HG03442 (cell line): ENCODE results near the gene PMP22.

Source experiments
- ATAC-seq: cut with Tn5 transposase; IDR thresholded peaks from one replicate; pipeline ENCODE4 v1.9.1; 2021; ENCODE audit warnings: mild to moderate bottlenecking, moderate library complexity; ENCODE audit not compliant: unreplicated experiment

The PMP22 gene

DNA sequence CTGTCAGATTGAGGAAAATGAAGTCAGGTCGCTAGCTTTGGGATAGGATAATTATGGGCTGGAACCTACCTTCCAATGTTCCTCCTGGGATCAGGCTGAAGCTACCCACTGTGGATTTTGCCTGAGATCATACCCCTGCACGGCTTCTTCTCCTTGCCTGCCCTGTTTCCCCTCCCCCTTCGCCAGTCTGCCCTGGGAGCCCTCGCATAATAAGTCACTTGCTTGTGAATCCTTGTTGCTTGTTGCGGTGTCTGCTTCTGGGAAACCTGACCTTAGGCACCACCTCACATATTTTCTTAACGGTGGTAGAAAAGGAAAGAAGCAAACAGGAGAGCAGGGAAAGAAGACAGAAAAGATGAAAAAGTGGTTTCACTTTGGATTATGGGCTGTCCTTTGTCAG is 13.3 kb upstream of the PMP22 start:
- ATAC-seq, result no peak

DNA sequence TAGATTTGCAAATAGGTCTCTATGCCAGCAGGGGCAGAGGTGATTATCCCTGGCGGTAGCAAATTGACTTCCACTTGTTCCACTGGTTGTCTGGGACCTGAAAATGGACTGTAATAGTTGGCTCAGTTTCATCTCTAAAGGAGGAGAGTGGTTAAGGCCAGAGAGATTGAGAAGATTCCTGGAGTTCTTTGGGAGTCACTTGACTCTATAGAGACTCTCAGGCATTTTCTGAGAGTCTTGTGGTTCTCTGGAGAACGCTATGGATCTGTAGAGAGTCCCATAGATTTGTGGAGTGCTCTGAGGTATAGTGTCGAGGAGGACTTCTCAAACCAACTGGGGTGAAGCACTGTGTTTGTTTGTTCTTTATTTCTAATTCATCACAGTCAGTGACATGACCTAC is 8.9 kb upstream of the PMP22 start:
- no peak for ATAC-seq

DNA sequence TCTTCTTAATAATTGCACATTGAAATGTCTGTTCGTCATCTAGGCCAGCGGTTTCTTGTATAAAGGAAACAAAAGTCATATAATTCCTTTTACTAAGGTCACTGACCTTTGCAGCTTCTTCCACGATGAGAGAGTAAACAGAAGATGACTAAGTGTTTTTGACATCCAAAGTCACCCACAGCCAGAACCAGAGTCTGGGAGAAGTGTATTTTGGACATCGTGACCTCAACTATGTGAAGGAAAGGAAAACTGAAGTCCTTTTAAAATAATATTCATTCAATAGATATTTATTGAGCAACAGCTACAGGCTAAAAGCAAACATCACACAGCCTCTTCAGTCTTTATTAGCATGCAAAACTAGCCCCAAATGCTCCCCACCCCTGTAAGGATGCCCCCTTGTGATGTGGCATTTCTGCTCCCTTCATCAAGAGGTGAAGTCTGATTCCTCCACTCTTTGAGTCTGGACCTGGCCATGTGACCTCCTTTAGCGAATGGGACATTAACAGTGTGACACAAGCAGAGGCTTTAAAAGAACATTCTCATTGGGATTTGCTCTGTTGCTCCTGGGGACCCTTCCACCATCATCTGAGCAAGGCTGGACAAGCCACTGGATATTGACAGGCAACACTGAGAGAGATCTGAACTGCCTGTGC is 8.1 kb upstream of the PMP22 start:
- no peak for ATAC-seq

DNA sequence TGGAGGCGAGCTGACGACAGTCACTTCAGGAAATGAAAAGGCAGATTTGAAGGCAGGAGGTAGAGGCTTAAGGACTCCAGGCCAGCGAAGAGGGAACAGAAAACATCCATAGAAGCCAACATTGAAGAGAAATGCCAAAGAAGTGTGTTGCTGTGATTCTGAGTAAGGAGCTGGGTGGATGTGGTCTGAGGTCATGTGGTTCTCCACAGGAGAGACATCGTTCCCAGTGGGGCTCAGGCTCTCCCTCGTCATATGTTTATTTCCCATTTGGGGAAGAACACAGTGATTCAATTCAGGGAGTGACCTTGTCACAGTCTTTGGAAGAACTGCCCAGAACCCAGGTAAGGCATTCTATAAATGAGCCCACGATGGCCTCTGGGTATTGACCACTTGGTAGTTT is 6.6 kb upstream of the PMP22 start:
- ATAC-seq, result no peak

DNA sequence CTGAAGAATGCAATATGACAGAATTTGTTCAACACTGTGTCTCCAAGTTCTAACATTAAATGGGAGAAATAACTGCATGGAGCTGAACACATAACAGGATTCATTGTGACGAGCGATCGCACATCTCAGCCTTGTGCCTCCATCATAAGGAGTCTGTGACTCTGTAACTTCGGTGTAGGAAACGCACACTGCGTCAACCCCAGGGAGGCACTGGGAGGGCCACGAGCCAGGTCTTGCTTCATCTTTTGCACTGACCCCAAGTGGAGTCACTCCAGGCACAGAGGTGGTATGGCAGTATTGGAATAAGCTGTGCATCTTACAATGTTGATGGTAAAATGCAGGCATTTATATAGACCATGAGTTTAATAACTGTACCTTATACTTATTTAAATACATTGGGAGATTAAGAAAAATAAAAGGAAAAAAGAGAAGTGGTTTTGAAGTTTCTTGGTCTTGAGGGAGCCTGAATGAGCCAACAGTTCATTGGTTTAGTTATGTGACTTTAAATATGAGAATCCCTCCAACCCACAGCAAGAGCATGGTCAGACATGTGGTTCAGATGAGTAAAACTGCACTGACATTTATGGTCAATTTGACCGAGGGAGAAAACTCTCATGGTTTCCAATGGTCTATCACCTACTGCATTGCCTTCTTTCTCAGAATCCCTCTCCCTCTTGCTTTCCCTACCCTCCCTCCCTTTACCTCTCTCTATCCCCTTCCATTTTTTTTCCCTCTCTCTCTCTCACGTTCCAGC is 5.7 kb upstream of the PMP22 start:
- ATAC-seq, result no peak

DNA sequence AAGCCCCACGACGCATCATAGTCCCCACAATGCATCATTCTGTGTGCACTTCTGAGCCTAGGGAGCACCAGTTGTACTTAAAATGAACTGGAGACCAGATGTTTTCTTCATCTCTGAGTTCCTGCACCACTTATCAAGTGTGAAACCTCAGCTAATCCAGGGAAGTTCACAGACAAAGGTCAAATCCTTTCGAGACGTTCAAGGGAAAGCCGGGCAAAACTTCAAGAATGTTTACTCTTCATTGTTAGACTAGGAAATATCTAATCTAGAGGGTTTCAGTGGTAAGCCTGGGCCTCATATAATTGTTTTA is 4.6 kb upstream of the PMP22 start:
- ATAC-seq, result no peak

DNA sequence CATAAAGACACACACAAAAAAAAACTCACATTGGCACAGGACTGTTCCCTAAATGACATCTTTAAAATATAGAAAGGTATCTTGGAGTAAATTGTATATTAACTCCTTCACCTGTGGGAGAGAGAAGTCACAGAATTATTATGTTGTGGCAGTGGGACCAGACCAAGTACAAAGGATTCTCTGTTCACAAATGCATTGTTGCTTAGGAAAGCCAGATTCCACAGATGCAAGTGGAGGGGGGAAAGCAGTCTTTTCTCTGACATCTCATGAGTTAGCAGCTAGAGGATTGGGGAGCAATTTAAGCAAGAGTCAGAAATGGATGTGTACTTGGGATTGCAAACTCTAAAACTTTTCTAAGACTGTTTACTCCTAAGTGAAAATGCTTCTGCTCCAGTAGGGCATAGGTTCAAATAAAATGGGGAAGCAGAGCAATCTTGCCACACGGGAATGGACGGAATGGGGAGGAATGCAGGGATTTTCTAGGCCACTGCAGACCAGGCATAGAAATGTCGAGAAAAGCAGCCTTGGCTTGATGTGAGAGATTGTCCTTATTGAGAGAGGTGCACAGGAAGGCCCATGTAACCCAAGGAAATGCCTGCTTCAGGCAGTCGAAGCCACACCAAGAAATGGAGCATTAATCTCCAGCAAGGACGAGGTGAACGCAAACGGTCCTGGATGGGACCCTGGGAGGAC is 4.1 kb upstream of the PMP22 start:
- ATAC-seq, result no peak

DNA sequence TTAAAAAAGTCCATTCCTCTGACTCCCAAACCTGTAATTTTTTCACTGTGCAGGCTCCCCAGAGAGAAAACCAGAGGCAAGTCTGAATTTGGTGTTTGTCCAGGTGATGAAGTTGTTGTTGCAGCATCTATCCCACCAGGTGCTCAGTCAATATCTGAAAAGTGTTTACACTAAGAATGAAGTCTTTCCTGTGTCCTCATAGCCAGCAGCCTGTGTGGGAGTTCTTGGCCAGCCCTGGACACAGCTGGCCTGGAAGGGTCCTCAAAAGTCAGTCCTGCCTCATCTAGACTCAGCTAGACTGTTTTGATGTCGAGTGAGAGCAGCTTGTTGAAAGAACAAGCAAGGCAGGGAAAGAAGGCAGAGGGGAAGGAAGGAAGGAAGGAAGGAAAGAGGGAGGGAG is 3.3 kb upstream of the PMP22 start:
- no peak for ATAC-seq

DNA sequence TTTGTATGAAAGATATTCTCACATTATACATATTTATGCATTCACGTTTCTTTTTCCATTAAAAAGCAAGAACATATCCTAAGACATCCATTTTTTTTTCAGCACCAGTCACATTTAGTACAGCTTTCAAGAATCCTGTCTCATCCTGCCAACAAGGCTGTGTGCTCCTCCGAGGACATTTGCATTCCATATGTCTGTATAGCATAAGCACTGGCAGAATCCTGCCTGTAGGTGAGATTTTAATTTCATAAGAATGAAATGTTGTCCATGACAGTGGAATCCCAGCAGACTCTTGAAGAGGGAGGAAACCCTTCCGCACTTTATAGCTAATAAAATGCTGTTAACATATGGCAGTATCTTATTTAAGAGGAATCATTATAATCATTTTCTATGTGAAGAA is 2.9 kb upstream of the PMP22 start:
- no peak for ATAC-seq

DNA sequence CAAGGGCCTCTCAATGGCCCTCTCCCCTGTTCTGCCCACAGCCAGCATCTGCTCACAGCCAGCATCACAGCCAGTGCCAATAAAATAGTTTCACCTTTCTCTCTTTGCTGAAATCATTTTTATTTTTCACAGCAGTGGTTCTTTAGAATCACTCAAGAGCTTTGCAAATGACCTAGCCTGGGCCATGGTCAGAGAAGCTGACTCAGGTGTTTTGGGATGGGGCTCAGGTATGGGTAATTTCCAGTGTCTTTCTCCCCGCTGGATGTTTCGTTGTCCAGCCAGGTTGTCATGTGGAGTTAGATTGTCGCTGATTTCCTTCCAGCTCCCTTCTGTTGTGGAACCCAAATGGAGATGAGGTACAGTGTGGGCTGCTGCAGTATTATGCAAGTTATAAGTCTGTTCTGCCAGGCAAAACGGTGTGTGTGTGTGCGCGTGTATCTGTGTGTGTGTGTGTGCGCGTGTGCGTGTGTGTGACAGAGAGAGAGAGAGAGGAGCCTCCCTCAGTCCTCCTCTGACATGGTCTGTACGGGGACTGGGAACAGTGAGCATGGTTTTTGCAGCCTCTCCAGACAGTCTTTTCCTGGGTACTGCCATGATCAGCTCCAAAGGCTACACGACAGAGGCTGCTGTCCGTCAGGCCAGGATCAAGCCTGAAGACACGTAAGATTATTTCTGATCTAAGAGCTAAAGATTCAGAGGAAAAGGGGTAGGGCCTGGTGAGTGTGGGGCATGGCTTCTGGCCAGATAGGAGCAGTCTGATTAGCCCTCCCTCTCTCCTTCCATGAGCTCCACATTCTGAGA is 1.4 kb upstream of the PMP22 start:
- ATAC-seq, result no peak

DNA sequence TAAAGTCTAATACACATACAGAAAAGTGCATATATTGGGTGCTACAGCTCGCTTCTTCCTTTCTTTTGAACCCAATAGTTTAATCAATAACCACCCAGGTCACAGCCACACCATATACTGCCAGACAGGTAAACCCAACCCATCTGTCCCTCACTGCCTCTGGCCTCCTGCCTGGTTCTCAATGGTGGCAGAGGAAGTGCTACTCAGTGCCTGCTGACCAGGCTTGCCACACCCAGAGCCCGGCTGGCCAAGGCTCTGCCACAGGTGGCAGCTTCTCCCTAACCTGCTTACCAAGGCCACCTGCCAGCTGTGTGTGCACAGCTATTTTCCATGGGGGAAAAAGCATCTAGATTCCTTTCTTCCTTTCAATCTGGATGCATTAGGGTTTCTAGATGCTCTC is 584 bp downstream of the PMP22 start:
- ATAC-seq, result no peak

DNA sequence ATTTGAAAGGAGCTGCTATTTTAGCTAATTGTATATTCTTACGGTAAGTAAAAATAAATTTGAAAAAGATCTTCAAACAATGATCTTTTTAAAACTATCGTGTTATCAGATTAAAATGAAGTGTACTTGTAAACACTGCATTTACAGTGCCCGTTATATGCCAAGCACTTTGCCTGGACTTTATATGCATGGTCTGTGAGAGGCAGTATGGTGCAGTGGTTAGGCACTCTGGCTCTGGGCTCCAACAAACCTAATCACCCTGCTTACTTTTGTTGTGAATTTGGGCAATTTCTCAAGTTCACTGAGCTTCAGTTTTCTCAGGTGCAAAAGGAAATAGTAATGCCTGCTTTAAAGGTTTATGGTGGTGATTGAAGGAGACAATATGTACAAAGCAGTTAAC is 1.4 kb downstream of the PMP22 start:
- ATAC-seq, result no peak

DNA sequence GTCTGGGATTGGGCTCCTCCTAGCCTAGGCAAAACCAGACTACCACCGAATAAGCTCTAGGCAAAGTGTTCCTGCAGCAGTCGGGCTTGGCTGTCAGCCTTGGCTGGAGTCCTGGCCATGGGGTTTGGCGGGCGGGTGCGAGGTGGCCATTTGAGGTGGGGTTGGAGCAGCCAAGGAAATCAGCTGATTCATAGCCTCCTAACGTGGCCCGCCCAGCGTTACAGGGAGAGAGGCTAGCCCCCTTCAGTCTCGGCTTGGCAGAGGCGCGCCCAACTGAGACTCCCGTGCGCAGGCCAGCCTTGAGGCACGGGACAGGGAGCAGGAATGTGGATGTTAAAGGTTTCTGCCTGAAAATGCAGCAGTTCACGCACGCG is 1.9 kb downstream of the PMP22 start:
- ATAC-seq, result no peak

DNA sequence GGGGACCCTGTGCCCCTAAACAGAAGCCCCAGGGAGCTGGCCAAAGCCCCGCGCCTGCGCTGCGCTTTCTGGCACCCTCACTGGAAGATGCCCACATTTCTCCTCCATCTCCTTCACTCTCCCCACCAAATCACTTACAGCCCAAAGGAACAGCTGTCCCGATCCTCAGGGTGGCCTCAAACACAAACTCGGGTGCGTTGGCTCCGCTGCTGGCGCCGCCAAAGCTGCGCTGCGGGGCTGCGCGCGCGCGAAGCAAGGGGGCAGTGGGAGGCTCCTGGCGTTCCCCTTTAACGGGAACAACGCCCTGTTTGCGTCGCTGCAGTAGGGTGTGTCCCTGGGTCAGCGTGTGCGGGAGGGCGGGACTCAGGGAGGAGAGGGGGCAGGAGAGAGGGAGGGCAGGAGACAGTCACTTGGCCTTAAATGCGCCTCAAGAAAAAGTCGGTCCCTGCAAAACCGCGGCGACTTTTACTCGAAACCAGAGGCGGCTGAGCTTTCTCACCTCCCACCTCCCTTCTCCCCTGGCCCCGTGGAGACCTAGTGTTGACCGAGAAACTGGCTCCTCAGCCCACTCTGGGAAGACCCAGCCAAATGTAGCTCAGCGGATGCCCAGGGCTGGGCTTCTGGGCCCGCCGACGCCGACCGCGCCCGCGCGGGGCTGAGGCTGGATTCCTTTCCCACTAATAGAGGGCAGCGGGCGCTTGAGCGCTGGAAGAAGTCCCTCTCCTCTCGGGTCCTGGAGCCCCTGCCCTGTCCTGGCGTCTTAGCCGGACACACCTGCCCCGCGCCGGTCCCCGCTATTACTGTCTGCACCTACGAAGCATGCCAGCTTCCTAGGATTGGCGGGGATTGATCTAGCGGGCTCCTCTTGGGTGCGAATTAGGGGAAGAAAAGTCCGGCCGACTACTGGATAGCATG is 2.6 kb downstream of the PMP22 start:
- no peak for ATAC-seq

DNA sequence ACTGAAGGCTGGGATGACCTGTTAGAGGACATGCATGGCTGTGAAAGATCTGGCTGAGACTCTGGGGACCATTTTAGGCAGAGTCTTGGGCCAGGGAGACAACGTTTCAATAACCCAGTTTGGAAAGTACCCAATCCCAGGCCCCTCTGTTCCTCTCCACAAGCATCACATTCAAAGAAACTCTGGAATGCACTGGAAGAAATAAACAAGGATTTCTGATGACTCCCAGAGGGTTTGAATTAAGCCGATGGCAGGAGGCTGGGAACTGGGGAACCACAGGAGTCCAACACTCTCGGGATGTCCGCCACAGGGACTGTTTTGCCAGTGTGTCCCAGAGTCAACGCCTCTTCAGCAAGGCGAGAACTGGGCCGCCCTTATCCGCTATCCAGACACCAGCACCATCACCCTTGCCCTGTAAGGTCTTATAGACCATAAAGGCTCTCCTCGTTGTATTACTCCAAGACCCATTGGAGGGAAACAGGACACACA is 3.3 kb downstream of the PMP22 start:
- ATAC-seq, result no peak

DNA sequence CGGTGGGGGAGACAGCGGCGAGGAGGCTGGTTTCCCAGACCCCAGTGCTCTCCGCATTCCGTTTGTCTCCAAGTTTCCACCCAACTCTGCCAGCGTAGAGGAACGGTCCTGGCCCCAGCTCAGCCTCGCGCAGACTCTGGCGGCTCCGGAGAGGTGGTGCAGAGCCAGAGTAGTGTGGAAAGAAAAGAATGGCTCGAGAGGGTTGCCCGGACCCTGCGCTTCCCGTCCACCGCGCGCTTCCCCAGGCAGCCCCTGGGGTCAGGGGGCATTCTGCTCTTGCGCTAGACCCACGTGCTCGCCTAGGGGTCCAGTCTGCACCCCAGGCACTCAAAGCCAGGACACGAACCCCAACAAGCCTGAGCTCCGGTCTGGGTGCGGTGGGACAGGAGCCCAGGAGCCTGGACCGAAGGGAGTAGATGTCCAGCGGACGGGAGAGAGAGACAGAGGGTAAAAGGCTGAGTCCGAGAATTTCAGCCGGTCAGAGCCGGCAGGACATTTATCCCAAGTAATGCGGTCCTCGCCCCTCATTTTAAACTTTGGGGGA is 3.8 kb downstream of the PMP22 start:
- ATAC-seq, result no peak

DNA sequence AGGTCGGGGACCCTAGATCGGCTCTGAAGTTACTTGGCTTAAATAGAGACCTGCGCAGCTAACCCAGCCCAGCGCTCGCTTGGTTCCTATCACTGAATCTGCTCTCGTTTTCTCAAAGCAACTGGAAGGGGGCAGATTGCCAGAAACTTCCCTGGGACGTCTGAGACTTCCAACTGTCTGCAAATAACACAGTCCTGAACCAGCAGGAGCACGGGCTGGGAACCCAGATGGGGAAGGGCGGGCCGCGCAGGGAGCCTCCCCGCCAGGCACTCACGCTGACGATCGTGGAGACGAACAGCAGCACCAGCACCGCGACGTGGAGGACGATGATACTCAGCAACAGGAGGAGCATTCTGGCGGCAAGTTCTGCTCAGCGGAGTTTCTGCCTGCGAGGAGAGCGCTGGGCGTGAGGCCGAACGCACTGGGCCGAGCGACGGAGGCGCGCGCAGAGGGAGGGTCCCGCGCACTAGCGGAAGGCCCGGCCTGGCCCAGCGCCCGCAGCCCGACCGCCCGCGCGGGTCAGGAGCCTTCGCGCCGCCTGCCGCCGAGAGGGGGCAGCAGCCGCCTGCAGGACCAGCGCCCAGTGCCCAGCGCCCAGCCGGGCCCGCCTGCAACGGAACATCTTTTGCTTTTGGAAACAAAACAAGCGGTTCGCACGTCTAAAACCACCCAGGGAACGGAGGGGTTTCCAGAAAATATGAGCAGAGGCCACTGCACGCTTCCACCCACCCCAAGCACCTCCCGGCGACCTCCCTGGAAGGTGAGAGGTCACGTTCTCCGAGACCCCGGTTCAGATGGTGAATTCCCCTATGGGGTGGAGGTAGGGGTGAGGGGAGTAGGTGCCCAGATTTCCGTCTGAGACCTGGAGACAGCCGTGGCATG is 4.5 kb downstream of the PMP22 start:
- peak; percentile 61 for ATAC-seq

DNA sequence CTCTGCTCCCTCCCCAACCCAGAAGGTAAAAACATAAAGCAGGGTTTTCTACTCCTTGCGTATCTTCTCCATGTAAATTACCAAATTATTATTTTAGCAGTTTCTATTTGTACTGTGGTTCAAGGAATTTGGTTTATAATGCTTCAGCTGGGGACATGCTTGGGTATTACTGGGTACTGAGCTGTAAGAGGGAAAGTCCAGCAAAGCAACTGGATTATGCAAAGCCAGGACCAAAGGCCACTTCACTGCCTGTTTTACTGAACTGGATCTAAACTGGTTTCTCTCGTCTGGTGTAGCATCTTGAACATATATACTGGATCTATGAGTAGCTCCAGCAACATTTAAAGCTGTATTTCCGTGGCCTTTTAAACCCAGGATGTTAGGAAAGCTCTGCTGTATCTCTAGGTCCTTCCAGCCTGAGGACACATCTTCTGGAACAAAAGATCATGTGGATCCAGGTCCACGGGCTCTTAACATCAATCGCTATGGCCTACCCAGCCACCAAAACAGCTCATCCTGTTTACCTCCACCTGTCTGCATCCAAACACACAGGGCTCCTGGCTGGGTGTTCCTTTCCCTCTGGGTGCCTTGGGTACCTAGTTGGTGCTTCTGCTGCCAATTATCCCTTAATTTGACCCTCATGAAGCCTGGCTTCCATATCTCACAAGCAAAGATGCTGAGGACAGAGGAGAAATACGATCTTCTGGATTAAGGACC is 7.2 kb downstream of the PMP22 start:
- ATAC-seq, result no peak
